GM19397 (cell line): ENCODE data around the gene RPGR.

Source experiments
- ATAC-seq: cut with Tn5 transposase; IDR thresholded peaks from one replicate; pipeline ENCODE4 v1.9.1; 2021; ENCODE audit warnings: mild to moderate bottlenecking, moderate library complexity; ENCODE audit not compliant: unreplicated experiment

Gene RPGR

GRCh38 chrX:38326086-38326485 lies 1.2 kb downstream of the RPGR start:
- ATAC-seq = no peak

DNA sequence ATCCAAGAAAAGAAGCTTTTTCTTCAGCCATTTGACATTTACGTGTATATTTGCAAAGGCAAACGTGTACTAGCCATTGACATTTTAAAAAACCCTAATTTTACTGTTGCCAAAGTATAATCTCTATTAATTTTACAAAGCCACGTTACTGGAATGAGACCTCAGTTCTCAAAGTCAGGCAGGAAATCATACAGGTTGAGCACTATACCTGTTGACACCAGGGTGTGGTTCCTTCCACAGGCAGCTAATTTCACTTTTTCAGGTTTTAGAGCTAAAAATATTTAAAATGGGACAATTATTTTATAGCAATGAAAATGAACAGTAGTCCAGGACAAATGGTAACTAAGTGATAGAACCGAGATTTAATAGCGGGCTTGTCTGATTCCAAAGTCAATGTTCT lies 6.5 kb downstream of the RPGR start:
- ATAC-seq = no peak

DNA sequence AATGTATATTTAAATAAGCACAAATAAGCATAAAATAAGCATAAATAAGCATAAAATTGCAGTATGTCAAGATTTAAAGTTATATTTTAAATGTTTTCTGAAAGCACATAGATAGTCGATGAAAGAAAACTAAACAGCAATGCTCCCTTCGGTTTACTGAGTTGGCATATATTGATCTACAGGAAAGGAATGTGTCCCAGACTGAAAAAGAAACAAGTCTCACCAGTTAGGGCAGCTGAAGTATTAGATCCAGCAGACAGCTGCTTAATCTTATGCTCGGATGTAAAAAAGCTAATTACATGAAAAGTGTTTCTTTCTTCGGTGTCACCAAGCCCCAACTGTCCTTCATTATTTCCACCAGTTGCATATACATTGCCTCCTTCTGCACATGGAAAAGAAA lies 8.7 kb downstream of the RPGR start:
- no peak for ATAC-seq

DNA sequence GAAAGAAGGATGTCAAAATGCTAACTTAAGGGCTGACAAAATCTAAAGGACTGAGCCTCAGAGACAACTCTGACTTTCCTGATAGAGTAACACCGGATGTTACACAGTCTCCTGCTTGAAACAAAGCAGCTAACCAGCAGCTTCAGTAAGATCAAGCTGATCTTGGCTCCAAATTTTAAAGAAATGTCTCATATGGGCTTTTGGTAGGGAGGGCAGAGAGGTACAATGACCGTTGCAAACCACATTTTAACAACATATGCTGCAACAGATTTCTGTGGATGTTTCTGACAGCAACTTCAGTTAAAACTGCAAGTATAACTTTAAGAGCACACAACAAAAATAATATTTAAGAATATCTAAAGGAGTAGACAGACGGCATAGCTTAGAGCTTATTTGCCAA lies 9.1 kb downstream of the RPGR start:
- ATAC-seq = no peak

GRCh38 chrX:38315186-38315585 lies 12.1 kb downstream of the RPGR start:
- ATAC-seq = no peak

- no peak for ATAC-seq
Measured at GRCh38 chrX:38313190-38313589, 14.1 kb downstream of the RPGR start.

GRCh38 chrX:38312436-38312835 lies 14.9 kb downstream of the RPGR start:
- ATAC-seq = no peak

GRCh38 chrX:38311743-38312142 lies 15.6 kb downstream of the RPGR start:
- ATAC-seq = no peak

GRCh38 chrX:38305971-38306370 lies 21.3 kb downstream of the RPGR start:
- ATAC-seq = no peak

GRCh38 chrX:38304010-38304409 lies 23.3 kb downstream of the RPGR start:
- no peak for ATAC-seq

- ATAC-seq = no peak
Measured at GRCh38 chrX:38293741-38294140, 33.6 kb downstream of the RPGR start.

GRCh38 chrX:38287674-38288073 lies 39.6 kb downstream of the RPGR start:
- no peak for ATAC-seq

DNA sequence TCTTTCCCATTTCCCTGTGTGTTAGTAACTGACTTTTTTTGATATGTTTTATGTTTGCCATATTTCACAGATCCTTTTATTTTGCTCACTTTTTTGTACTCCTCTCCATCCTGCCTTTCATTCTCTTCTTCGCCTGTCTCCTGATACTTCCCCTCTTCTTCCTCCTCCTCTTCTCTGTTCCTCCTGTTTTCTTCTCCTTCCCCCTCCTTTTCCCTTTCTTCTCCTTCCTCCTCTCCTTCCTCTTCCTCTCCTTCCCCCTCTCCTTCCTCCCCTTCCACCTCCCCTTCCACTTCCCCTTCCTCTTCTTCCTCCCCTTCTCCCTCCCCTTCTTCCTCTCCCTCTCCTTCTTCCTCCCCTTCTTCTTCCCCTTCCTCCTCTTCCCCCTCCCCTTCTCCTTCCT lies 41.7 kb downstream of the RPGR start:
- ATAC-seq = no peak

DNA sequence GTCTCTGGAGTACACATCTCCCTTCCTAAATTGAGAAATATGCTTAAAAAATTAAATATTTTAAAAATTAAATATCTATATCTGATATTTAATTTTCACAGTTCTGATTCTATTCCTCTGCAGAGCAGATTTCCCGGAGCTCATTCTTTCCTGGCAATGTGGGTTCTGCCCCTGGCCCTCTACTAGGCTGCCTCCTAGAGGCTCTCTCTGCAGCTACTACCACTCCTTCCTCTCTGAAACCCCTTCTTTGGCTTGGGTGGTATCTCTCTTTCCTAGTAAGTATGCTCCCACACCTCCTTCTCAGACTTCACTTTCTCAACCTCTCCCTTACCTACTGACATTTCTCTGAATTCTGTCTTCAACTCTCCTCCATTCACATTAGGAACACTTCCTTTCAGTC lies 45.3 kb downstream of the RPGR start:
- ATAC-seq = no peak

DNA sequence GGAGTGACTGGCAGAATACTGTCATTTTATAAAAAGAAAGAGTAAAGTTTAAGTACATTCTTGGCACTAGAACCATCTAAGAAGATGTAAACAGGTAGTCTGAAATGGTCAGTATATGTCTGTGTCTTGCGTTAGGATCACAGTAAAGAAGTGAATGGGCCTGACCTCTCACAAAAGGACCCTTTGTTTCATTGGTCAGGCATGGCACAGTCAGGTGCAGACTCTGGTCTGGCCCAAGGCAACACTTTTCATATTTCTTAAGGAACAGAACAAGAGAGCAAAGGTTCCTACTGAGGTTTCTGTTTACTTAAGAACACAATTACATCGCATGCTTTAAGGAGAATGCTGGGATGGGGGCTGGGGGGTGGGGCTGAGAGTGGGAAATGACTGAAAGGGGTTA lies 48.1 kb downstream of the RPGR start:
- ATAC-seq = no peak

GRCh38 chrX:38278682-38279081 lies 48.6 kb downstream of the RPGR start:
- ATAC-seq = no peak

- ATAC-seq = no peak
Measured at GRCh38 chrX:38277802-38278201, 49.5 kb downstream of the RPGR start.

DNA sequence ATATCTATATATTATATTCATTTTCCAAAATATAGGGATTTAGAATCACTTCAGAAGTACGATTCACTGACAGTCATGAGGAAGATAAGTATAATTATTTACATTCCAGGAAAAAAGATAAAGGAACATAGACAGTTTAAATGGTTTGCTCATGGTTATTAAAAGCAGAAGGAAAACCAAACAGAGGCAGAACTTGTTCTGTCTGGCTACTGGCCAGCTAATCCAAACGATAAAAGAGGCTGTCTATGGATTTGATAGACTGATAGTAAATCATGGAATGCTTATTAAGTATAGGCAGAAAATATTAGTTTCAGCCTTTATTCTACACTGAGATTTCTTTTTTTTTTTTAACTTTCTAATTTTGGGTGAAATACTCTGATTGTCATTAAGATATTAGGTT lies 50.2 kb downstream of the RPGR start:
- no peak for ATAC-seq

- no peak for ATAC-seq
Measured at GRCh38 chrX:38276089-38276488, 51.2 kb downstream of the RPGR start.

- ATAC-seq = no peak
Measured at GRCh38 chrX:38275615-38276014, 51.7 kb downstream of the RPGR start.

DNA sequence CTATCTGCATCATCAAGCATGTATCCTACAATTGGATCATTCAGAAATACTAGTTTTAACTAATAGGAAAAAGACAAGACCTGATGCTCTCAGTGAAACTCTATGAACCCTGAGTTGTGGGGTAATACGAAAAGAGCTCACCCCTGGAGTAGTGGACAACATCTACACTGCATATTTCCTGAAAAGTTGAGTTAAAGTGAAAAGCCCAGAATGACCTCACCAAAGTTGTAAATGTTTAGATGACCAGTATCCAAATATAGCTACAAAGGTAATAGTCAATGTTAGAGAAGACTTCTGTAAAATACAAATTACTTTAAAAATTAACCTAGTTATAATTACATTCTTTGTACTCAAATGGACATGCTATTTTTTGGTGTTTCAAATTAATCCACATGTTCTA lies 53.9 kb downstream of the RPGR start:
- no peak for ATAC-seq

DNA sequence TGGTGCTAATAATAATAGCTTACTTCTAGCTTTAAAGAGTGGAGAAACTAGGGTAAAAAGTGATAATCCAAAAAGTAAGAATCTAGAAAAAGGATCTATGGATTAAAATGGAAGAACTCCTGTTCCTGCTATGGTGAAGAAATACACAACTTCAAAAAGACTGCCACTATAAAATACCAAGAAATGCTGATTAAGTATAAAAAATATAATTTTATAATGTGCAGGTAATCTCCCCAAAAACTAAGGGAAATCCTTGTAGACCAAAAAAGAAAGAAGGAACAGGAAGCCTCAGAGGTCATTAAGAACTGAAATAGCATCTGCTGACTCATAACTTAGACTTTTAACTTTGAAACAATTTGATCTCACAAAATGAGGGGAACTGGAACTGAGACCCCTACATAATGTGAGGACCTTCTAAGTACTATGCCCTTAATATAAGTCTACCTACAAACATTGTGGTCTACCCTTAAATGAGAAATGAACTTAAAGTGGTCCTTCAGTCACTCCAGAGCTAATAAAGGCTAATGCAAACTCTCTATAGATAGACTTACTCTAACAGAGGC lies 56.1 kb downstream of the RPGR start:
- ATAC-seq = no peak

DNA sequence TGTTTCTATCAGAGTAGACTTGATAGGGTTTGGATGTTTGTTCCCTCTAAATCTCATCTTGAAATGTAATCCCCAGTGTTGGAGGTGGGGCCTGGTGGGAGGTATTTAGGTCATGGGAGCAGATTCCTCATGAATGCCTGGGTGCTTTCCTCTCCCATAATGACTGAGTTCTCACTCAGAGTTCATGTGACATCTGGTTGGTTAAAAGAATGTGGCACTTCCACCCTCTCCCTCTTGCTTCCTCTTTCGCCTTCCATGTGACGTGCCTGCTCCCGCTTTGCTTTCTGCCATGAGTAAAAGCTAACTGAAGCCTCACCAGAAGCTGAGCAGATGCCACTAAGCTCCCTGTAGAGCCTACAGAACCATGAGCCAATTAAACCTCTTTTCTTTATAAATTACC lies 59.3 kb downstream of the RPGR start:
- ATAC-seq = no peak
